GM21390 (cell line): ENCODE results near the gene GARNL3.

ENCODE experiments used
- ATAC-seq: cut with Tn5 transposase; IDR thresholded peaks from one replicate; pipeline ENCODE4 v1.9.1; 2021; ENCODE audit not compliant: unreplicated experiment

The GARNL3 gene

DNA sequence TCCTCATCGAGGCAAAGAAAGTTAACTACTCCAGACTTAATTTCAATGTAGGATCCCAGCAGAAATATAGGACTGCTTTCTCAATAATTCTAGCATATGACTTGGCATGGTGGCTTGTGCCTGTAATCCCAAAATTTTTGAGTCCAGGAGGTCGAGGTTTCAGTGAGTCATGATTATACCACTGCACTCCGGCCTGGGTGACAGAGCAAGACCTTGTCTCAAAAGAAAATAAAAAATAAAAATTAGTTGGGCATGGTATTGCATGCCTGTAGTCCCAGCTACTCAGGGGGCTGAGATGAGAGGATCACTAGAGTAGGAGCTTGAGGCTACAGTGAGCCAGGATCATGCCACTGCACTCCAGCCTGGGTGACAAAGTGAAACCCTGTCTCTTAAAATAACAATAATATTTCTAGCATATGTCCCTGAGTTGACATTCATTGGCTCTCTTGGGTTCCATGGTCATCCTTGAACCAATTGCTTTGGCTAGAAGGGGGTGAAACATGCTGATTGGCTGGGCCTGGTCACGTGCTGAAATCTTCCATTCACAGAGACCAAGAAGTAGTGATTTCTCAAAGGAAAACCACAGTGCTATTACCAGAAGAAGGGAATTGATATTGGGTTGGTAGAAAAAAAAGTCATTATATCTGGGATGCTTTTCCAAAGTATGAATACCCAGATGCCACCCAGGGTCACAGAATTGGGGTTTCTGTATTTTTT lies 31.6 kb upstream of the GARNL3 start:
- ATAC-seq = no peak

DNA sequence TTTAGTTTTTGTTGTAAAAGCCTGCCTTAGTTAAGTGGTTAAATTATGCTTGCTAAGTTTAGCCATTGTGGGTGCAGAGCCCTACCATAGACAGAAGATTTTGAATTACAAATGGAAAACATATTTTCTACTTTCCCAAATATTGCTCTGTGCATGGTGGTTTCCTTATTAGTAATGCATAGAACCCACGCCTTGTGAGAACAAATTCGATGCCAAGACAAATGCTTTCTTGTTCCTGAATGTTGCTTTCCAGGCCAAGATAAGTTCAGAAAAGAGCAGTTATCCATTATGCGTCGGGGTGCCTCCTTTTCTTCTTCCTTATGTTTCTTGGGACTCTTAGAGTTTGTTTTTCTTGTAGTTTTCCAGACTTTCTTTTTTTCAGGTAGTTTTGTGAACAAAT lies 31.0 kb upstream of the GARNL3 start:
- no peak for ATAC-seq

DNA sequence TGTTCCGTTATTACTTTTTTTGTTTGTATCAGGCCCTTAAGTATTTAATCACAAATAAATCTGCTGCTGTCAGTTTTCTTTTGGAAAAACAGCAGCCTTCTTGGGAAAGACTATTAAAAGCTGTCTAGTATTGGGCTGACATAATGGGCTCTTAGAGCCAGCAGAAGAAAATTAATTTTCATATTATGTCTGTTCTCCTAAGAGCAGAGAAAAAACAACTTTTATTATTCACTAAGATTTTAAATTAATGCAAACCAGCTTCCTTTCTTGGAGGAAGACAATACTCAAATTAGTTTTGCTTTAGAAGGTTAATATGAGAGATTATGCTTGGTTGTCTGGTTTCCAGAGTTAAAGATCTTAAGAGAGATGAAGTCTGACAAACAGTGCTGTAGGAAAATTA lies 30.6 kb upstream of the GARNL3 start:
- ATAC-seq = no peak

DNA sequence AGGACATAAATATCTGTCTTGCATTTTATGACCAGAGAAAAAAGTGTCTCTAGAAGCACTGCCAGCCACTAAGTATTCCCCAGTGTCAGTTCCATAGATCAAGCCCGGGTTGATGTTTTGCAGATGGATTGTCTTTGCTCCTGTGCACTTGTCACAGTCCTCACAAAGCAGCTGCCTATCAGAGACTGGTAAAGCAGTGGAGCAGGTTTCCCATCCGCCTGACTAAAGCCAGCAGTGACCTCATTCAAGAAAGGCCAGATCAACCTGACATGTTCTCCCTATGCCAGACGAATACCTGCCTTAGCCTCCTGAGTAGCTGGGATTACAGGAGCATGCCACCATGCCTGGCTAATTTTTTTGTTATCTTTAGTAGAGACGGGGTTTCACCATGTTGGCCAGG lies 26.8 kb upstream of the GARNL3 start:
- no peak for ATAC-seq

DNA sequence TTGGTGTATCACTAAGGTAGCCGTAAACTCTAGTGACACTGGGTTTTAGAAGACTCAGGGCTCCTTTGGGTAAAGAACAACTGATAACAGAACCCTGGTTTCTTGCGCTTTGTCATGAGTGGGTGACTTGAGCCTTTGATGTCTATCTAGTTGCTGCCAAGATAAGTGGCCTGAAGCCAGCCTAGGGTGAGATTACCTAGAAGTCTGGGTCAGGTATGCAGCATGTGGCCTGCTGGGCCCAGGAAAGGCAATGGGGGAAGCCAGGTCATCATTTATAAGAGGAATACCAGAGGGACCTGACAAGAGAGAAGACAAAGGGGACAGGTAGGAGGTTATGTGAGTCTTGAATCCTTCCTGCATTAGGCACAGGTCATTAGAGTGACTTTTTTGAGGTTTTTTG lies 23.2 kb upstream of the GARNL3 start:
- ATAC-seq = no peak

DNA sequence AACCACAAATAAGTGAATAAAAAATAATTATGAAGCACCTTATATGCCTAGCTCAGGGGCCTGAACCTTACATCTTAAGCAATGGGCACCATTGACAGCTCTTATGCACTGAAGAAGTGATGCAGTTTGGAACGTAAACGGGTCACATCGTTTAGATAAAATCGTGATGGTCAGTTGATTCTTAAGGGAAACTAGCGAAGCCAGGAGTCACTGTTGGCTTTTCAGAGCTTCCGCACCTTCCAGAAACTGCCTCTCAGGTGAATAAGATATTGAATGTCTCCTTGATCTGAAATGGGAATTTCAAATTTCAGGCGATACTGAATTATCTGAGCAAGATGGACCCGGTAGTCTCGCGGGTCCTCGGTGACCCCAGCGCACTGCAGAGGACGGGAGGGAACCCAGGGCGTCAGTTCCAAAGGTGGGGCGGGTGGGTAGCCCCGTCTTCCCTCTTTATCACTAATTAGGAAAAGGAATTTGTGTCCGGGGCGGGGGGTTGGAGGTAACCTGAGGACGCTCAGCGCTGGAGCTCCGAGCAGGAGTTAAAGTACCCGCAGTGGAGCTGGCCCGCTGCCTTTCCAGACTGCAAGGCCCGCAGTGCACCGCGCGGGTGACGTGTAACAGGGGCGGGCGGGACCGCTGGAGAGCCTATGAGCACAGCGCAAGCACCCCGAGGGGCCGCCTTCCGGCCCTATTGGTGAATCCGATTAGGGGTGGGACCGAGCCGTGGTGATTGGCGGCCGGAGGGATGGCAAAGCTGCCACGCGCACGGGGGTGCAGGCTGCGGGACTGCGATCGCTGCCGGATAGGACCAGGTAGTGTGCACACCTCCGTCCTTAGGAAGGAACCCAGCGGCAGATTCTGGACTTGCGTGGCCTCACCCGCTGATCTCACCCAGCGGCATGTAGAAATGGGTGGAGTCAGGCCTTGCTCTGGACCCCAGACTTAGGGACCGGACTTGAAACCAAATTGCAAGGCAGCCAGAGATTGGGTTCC lies 19.7 kb upstream of the GARNL3 start:
- peak; percentile 100 for ATAC-seq

DNA sequence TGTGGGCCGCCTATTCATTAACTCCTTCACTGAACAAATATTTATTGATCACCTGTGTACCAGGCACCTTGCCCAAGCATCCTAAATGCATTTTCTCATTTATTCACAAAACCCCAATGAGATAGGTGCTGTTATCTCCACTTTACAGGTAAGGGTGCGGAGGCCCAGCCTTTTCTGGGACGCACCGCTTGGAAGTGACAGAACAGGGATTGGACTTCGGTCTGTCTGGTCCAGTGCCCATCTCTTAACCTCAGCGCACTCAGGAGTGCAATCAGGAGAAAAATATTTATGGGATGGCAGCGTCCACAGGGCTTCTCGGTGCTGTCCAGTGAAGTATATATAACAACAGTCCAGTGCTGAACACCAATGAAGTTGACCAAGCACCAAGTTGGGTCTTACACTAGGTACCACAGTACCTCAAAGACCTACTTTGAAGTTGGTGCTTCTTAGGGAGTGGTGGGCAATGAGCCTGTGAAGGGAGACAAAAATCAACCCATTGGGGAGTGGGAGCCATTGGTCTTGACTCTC lies 18.9 kb upstream of the GARNL3 start:
- no peak for ATAC-seq

DNA sequence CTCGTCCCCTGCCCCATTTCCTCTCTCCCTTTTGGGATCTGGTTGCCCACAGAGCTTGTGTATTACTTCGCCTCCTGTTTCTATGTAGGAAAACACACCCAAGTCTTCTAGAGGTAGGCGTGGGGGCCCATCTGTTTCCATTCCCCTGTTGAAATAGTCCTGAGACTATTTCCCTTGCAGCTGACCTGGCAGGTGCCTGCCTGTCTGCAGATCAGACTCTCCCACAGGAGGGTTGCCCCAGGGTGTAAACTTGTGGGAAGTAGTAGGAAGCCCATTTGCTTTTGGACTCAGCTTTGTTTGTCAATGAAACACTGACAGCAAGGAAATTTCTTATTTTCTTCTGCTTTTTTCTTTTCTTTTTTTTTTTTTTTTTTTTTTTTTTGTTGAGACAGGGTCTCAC lies 16.3 kb upstream of the GARNL3 start:
- ATAC-seq = no peak

DNA sequence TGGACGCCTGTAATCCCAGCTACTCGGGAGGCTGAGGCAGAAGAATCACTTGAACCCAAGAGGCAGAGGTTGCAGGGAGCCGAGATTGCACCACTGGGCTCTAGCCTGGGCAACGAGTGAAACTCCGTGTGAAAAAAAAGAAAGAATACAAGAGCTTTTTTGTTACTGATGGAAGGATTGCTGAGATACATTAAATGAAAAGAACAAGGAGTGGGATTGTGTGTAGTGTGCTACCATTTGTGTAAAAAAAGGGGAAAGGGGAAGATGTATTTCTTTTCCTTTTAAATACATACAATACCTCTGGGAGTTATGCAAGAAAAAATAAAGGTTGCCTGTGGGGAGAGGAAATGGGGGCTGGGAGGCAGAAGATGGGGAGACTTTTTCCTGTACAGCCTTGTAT lies 14.7 kb upstream of the GARNL3 start:
- no peak for ATAC-seq

DNA sequence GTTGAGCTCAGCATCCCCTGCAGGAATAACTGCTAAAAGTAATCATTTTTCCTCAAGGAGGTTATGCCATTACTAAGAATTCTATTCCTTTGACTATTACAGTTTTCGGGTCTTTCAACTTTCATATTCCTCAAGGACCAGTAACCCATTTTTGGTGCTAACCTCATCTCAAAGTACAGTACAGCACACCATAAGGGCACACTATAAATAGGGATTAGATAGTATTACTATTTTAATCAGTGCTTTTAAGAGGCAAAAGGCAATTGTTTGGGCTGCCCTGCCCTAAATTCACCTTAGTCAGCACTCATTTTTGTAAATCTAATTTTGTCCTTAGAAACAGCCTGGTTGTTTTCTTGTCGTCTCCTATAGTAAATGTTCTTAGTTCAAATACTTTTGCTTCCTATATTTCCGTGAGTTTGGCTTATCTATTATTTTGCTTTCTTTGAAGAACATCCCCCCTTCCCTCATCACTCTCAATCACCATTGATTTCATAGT lies 13.6 kb upstream of the GARNL3 start:
- ATAC-seq = no peak

DNA sequence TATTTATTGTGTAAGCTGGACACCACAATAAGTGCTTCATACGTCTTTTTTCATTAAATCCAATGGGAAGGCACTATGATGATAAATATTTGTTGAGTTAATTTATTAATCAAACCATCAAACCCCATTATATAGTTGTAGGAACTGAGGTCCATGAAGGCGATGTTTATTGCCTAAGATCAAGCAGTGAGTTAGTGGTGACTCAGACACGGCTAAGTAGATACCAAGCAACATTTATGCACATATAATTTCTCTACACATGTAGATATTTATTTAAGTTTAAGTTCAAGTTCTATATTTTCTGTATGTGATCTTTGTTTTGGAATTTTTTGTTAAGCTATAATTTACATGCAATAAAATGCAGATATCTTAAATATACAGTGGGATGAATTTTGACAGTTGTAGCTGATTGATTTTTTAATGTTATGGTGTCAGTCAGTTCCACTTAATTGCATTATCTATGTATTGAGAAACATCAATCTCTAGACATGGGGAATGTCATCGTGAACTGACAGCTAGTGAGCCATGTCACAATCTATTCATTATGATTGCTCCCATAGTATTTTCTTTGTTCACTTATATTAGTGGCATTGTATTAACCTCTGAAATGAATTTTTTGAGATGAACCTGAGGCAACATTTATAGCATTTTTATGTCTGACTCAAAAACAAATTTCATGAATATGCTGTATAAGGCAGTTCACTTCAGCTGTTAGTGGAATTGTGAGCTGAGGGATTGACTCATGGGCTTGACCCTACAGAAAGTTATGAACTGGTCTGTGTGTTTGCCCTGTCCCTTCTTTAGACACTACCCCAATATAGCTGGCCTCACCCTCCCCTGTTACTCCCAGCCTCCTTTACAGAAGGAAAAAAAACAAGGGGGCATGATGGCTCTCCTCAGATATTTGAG lies 11.9 kb upstream of the GARNL3 start:
- no peak for ATAC-seq

DNA sequence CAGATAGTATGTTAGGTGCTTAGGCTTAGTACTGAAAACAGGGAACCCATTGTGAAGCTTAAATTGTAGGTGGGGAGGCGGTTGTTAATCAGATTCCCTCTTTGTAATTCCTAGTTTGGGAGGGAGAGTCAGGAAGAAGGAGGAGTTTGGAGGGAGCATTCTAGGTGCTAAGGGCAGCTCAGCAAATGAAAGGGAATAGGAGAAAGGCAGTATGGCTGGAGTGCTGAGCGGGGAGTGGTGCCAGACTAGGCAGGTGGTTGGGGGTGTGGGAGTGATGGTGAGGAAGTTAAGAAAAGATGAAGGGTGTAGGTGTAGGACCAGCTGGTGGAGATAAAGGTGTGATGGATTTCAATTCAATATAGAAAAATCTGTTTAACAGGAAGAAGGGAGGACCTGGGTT lies 11.1 kb upstream of the GARNL3 start:
- ATAC-seq = no peak

DNA sequence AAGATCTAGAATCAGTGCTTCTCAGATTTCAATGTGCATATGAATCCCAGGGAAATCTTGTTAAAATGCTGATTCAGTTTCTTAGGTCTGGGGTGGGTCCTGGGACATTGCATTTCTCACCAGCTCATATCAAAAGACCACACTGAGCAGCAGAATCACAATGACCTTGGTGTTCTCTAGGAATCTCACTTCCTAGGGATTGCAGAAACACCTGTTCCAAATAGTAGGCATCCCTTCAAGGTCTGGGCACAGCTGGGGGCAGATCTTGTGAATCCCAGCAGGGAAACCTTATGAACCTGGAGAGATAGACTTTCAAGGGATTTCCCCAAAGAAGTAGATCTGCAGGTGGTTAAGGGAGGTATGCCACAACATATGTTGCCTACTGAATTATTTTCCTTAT lies 8.9 kb upstream of the GARNL3 start:
- no peak for ATAC-seq

DNA sequence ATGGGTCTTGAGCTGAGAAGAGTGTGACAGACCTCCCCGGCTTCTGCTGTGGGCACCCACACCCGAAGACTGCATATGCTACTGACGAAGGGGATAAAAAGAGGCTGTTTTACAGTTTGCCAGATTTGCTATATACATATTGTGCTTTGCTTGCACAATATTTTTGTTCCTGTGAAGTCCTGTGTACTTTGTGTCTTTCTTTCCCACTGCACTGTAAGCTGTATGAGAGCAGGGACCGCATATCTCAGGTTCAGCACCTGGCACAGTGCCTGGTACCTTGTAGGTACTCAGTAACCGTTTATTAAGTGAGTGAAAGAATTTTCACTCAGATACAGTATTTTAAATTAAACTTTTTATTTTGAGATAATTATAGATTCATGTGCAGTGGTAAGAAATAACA lies 8.2 kb upstream of the GARNL3 start:
- ATAC-seq = no peak

DNA sequence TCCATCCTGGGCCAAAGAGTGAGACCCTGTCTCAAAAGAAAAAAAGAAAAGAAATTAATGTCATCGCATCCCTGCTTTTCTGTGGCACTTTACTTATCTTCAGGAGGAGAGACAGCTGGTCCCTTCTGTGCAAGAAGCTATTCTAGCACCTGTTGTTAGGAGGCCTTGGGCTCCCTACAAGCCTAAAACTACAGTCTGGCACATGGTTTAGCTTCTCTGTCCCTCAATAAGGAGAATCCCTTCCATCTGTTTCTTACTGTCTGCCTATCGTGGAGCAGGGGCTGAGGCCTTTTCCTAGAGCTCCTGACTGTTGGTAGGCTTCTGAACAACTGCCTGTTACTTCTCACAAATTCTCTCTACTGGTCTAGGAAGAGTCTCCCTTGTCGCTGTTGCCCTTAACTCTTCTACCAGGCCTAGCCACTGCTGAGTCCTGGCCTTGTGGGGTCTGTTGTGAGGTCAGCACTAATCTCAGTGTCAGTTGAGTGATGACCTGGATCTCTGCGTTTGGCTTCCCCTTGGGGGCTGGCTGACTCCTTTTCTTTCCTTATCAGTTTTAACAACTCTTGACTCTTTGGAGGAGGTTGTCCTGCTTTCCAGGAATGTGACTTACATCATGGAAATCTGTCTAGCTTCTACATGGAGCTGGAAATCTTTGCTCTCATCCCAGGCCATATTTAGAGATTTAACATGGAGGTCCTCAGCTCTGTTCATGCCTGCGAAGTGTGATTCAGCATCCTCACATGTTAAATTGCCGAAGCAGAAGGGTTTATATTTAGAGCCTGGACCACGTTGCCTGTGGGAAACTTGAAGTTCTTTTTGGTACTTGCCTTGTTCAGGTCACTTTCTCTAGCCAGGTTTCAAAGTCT lies 5.7 kb upstream of the GARNL3 start:
- ATAC-seq = no peak

DNA sequence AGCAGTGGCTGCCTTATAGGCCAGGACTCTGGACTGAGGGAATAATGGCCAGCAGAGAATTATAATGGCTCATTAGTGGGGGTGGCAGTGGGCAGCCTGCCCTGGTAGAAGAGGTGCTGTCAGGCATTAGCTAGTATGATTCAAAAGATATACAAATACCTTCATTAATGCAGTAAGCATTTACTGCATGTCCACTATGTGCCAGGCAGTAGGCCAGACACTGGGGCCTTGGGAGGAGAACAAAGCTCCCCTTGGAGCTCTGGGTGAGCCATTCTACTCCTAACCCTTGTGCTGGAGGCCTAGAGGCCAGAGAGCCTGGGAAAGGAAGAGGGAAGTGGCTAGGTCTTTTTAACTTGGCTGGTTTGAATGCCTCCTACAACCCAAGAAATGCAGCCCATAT lies 2.0 kb upstream of the GARNL3 start:
- ATAC-seq = no peak

DNA sequence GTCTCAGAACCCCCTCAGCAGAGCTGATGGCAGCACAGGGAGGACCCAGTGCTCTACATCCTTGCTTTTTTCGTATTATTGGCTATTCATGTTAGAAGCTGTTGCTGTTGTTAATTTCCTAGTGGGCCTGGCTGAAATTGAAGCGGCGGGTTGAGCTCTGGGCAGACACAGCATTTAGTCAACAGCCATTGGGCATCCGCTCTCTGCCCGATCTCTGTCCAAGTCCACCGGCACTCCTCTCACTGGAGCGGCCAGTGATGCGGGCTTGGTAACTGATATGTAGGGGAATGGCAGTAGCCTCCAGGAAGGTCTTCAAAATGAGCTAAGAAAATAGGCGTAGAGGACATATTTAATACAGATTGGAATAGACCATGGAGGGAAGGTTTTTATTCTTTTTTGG lies 1.3 kb upstream of the GARNL3 start:
- no peak for ATAC-seq

DNA sequence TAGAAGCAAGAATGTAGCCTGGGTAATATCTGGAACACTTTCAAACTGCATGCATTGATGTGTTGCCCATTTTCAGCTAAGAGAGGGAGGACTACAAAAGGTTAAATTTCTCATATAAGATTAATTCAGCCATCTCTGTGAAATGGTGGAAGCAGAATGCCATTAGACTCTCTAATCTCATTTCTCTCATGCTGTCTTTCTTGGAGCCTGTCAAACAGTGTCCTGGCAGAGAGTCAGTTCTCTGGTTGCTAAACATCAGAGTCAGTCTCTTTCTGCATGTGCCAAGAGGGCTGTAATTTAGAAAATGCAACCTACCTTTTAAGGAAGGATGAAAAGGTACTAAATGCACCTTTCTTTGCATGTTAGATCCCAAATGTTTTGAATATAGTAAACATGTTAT lies 910 bp upstream of the GARNL3 start:
- ATAC-seq = no peak

DNA sequence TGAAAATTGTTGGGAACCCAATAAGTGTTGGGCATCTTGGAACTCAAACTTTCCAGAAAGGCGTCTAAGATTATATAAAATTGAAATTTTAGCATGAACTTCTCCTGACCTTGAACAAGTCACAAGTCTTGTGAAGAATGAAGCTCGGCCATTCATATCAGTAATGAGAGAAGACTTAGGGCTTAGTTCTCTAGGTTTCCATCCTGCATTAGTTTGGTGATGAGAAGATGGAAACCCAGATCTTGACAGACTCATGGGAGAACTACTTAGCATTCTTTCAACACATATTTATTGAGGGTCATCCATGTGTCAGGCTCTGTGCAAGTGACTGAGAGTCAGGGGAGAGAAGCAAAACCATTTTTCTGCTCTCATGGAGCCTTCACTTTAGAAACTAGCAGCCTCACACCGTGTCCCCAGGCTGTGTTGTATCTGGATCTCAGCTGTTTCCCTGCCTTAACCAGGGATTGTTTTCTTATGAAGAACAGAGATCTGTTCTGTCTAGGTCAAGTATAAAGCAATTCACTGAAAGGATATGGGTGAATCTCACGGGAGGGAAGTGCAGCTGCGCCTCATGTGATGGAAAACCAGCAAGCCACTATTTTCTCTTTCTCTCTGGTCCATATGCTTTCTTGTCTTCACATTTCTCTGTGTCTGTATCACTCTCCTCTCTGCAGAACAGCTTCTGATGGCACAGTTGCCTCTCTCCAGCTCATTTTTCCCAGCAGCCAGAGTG lies 3.4 kb downstream of the GARNL3 start:
- no peak for ATAC-seq
